Measurements from ENCODE around the gene AHRR. TPM values are rescaled to one million over a fixed set of nuclear protein-coding genes. Genes with fewer than 3 reads are reported as not detected.

Gene AHRR
- total and polyA plus RNA-seq, 10 of the 15 experiments (the other 5 are each of a cell fraction or from before 2014, with no cell fraction given): 0.90 to 35.2 (median 19.2) TPM

- TF ChIP-seq ZBTB11 (CRISPR knock-in tag; IDR thresholded peaks at IDR 0.05) (no peak), BRCA1 (IDR thresholded peaks at IDR 0.05; ENCODE audit: low read depth, low read length) (no peak), ATF7 (IDR thresholded peaks at IDR 0.05; ENCODE audit: low read depth) (peak; percentile 32; the same call in 1 of the 2 replicates), CTCF (IDR thresholded peaks at IDR 0.05 in 2 of 3, conservative IDR thresholded peaks at IDR 0.05 in 1 of 3; ENCODE audit: control insufficient read depth in 2 of 3, extremely low read depth in 1 of 3, insufficient read depth in 1 of 3, low read depth in 3 of 3, low read length in 3 of 3) (no peak), TCF3 (IDR thresholded peaks at IDR 0.05; ENCODE audit: borderline replicate concordance, insufficient read depth, low read depth, low read length) (no peak), USF2 (IDR thresholded peaks at IDR 0.05; ENCODE audit: borderline replicate concordance, low read depth, low read length) (no peak), KLF5 (IDR thresholded peaks at IDR 0.05; ENCODE audit: partially characterized antibody) (no peak), BCL11A (IDR thresholded peaks at IDR 0.05; ENCODE audit: low read depth, low read length) (peak; percentile 57), ZBTB40 (IDR thresholded peaks at IDR 0.05; ENCODE audit: borderline replicate concordance) (no peak), POU2F2 (IDR thresholded peaks at IDR 0.05; ENCODE audit: borderline replicate concordance, low read depth, low read length) (peak; percentile 58; the same call in 1 of the 3 replicates)
- TF ChIP-seq, protein P1, sequence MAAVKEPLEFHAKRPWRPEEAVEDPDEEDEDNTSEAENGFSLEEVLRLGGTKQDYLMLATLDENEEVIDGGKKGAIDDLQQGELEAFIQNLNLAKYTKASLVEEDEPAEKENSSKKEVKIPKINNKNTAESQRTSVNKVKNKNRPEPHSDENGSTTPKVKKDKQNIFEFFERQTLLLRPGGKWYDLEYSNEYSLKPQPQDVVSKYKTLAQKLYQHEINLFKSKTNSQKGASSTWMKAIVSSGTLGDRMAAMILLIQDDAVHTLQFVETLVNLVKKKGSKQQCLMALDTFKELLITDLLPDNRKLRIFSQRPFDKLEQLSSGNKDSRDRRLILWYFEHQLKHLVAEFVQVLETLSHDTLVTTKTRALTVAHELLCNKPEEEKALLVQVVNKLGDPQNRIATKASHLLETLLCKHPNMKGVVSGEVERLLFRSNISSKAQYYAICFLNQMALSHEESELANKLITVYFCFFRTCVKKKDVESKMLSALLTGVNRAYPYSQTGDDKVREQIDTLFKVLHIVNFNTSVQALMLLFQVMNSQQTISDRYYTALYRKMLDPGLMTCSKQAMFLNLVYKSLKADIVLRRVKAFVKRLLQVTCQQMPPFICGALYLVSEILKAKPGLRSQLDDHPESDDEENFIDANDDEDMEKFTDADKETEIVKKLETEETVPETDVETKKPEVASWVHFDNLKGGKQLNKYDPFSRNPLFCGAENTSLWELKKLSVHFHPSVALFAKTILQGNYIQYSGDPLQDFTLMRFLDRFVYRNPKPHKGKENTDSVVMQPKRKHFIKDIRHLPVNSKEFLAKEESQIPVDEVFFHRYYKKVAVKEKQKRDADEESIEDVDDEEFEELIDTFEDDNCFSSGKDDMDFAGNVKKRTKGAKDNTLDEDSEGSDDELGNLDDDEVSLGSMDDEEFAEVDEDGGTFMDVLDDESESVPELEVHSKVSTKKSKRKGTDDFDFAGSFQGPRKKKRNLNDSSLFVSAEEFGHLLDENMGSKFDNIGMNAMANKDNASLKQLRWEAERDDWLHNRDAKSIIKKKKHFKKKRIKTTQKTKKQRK (IDR thresholded peaks at IDR 0.05; ENCODE audit: low read depth, low read length): no peak
- TF ChIP-seq, protein P2, sequence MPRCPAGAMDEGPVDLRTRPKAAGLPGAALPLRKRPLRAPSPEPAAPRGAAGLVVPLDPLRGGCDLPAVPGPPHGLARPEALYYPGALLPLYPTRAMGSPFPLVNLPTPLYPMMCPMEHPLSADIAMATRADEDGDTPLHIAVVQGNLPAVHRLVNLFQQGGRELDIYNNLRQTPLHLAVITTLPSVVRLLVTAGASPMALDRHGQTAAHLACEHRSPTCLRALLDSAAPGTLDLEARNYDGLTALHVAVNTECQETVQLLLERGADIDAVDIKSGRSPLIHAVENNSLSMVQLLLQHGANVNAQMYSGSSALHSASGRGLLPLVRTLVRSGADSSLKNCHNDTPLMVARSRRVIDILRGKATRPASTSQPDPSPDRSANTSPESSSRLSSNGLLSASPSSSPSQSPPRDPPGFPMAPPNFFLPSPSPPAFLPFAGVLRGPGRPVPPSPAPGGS (IDR thresholded peaks at IDR 0.05; ENCODE audit: borderline replicate concordance, insufficient read depth, low read depth, low read length, poor library complexity, severe bottlenecking): no peak
These were observed 142.4 kb downstream of the AHRR start (continued) for GRCh38 chr5:463952-464351.

Data from GM12878 (cell line).